PC-3 (cell line): ENCODE measurements around the gene AUTS2.

Source experiments
- CTCF ChIP-seq: fragments of 300-600 bp; sonication (generic); conservative IDR thresholded peaks from 2 replicates; pipeline ENCODE4 v1.5.1; 2017; ENCODE audit warnings: antibody characterized with exemption, low read depth, mild to moderate bottlenecking, low read length
- EZH2 ChIP-seq: fragments of 300-600 bp; sonication (generic); IDR thresholded peaks from one replicate; pipeline ENCODE4 v1.6.1; 2017; ENCODE audit warnings: antibody characterized with exemption, mild to moderate bottlenecking, low read length; ENCODE audit not compliant: unreplicated experiment
- EZH2phosphoT487 ChIP-seq: fragments of 300-600 bp; sonication (generic); IDR thresholded peaks from 2 replicates; pipeline ENCODE4 v1.6.1; 2018; ENCODE audit warnings: mild to moderate bottlenecking, antibody characterized with exemption, low read length, borderline replicate concordance

DNA sequence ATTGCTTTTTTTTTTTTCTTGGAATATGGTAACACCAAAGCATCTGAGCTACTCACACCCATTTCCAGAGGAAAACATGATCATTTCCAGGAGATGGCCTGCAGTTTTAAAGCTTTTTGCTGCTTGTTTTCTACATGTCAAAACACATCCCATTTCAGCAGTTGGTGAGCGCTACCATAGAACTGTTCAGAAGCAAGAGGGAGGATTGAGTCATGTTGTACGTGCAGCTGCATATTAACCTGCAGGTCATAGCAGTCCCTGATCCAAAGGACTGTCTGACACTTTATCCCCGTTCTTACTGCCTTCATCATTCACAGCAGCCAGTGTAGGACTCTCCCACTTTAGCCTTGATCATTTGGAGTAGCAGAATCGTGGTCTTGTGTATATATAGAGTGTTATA lies 124.6 kb downstream of the AUTS2 start:
- TF ChIP-seq CTCF (no peak), EZH2 (no peak), EZH2phosphoT487 (no peak)
